ENCODE results near the gene ALDH3B1. TPM values are rescaled to one million over a fixed set of nuclear protein-coding genes. Genes with fewer than 3 reads are reported as not detected.

ALDH3B1 gene
- total and polyA plus RNA-seq, 2 donors (not counting 3 experiments of a cell fraction or from before 2014, with no cell fraction given), result 0.13 to 1.0 TPM

DNA sequence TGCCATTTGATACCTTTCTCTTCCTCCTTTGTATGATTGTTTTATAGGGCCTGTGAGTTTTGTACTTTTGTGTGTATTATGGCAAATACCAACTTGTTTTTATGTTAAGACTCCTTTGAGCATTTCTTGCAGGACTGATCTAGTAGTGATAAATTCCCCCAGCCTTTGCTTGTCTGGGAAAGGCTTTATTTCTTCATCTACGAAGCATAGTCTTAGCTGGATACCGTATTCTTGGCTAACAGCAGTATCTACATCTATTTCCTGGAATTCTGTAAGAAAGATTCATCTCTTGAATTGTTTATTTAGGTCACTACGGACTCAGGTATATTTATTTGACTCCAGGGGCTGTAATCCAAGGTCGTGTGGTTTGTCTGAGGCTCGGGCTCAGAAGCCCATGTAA lies 14.4 kb downstream of the ALDH3B1 start:
- Histone ChIP-seq H3K9me1 (replicated peaks; ENCODE audit: control insufficient read depth, extremely low read depth, insufficient read depth, low read length) (no peaks in the 10 kb centered on the region), H3K9ac (replicated peaks; ENCODE audit: extremely low read depth, insufficient read depth, low read length) (no peak overlapping the region), H3K79me2 (ENCODE audit: control insufficient read depth, insufficient read depth, low read length) (no peaks in the 10 kb centered on the region), H3K9me3 (replicated peaks; ENCODE audit: control insufficient read depth, insufficient read depth, low read length) (no peaks in the 10 kb centered on the region), H3K4me2 (ENCODE audit: insufficient read depth, low read length) (no peak overlapping the region), H3K27me3 (ENCODE audit: control insufficient read depth in 2 of 2, insufficient read depth in 2 of 2, low read length in 2 of 2) (no peaks in the 10 kb centered on the region), H2AFZ (ENCODE audit: low read depth, low read length) (no peak overlapping the region), H3K36me3 (ENCODE audit: control insufficient read depth in 2 of 2, extremely low read depth in 1 of 2, insufficient read depth in 2 of 2, low read length in 2 of 2) (no peaks in the 10 kb centered on the region), H3K4me3 (replicated peaks in 1 of 3; ENCODE audit: insufficient read depth in 1 of 3, low read depth in 1 of 3, low read length in 3 of 3) (no peak overlapping the region), H4K20me1 (replicated peaks; ENCODE audit: control insufficient read depth, extremely low read depth, insufficient read depth, low read length) (no peaks in the 10 kb centered on the region), H3K4me1 (ENCODE audit: control insufficient read depth, extremely low read depth, insufficient read depth, low read length) (peaks cover 3% of the 10 kb centered on the region), H3K27ac (ENCODE audit: insufficient read depth, low read depth, low read length) (no peak overlapping the region)
- no TSS peak for BruUV-seq (replicated peaks)
- no peak for TF ChIP-seq POLR2AphosphoS5 (IDR thresholded peaks at IDR 0.05; ENCODE audit: insufficient read depth, low read depth, low read length)
- TF ChIP-seq, protein P1, sequence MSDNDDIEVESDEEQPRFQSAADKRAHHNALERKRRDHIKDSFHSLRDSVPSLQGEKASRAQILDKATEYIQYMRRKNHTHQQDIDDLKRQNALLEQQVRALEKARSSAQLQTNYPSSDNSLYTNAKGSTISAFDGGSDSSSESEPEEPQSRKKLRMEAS (IDR thresholded peaks at IDR 0.05; ENCODE audit: insufficient read depth, insufficient read length), result no peak
- FAIRE-seq (no peak), DNase-seq (ENCODE audit: low read depth, low spot score) (no peak)
- CTCF ChIA-PET, result no interaction called here
- POLR2A ChIA-PET, result no interaction called here
- dilution Hi-C loops (cut with MboI; ENCODE audit: extremely low pct_ligation_motif_present, low sequenced_read_pairs) (no loop called here), intact Hi-C loops (cut with micrococcal nuclease) (no loop called here)

DNA sequence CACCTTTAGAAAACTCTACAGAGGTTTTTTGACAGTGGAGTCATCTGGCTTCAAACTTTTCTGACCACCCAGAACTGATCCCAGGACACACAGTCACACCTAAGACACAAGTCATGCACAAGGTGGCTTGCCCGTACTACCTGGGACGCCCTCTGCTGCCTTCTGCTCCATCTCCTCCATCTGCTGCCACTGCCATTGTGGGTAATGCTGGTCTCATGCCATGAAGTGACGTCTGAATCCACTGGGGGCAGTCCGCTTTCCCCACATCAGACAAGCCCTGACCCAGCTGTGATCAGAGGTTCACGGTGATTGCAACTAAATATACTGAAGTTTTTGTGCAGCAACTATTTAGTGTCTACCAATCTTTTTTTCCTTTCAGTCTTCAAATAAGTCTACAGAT lies 14.9 kb downstream of the ALDH3B1 start:
- Histone ChIP-seq H4K20me1 (replicated peaks; ENCODE audit: control insufficient read depth, extremely low read depth, insufficient read depth, low read length) (no peaks in the 10 kb centered on the region), H3K79me2 (ENCODE audit: control insufficient read depth, insufficient read depth, low read length) (no peaks in the 10 kb centered on the region), H3K9ac (replicated peaks; ENCODE audit: extremely low read depth, insufficient read depth, low read length) (no peak overlapping the region), H3K4me2 (ENCODE audit: insufficient read depth, low read length) (no peak overlapping the region), H3K4me3 (replicated peaks in 1 of 3; ENCODE audit: insufficient read depth in 1 of 3, low read depth in 1 of 3, low read length in 3 of 3) (no peak overlapping the region), H3K4me1 (ENCODE audit: control insufficient read depth, extremely low read depth, insufficient read depth, low read length) (peaks cover 3% of the 10 kb centered on the region), H3K27ac (ENCODE audit: insufficient read depth, low read depth, low read length) (no peak overlapping the region), H2AFZ (ENCODE audit: low read depth, low read length) (no peak overlapping the region), H3K36me3 (ENCODE audit: control insufficient read depth in 2 of 2, extremely low read depth in 1 of 2, insufficient read depth in 2 of 2, low read length in 2 of 2) (no peaks in the 10 kb centered on the region), H3K9me1 (replicated peaks; ENCODE audit: control insufficient read depth, extremely low read depth, insufficient read depth, low read length) (no peaks in the 10 kb centered on the region), H3K27me3 (ENCODE audit: control insufficient read depth in 2 of 2, insufficient read depth in 2 of 2, low read length in 2 of 2) (no peaks in the 10 kb centered on the region), H3K9me3 (replicated peaks; ENCODE audit: control insufficient read depth, insufficient read depth, low read length) (no peaks in the 10 kb centered on the region)
- DNase-seq (ENCODE audit: low read depth, low spot score), result no peak
- dilution Hi-C loops (cut with MboI; ENCODE audit: extremely low pct_ligation_motif_present, low sequenced_read_pairs) (no loop called here), intact Hi-C loops (cut with micrococcal nuclease) (no loop called here)
- FAIRE-seq, result no peak
- TF ChIP-seq, protein P2, sequence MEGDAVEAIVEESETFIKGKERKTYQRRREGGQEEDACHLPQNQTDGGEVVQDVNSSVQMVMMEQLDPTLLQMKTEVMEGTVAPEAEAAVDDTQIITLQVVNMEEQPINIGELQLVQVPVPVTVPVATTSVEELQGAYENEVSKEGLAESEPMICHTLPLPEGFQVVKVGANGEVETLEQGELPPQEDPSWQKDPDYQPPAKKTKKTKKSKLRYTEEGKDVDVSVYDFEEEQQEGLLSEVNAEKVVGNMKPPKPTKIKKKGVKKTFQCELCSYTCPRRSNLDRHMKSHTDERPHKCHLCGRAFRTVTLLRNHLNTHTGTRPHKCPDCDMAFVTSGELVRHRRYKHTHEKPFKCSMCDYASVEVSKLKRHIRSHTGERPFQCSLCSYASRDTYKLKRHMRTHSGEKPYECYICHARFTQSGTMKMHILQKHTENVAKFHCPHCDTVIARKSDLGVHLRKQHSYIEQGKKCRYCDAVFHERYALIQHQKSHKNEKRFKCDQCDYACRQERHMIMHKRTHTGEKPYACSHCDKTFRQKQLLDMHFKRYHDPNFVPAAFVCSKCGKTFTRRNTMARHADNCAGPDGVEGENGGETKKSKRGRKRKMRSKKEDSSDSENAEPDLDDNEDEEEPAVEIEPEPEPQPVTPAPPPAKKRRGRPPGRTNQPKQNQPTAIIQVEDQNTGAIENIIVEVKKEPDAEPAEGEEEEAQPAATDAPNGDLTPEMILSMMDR (IDR thresholded peaks at IDR 0.05; ENCODE audit: extremely low read depth in 1 of 2, insufficient read depth in 1 of 2, low read depth in 1 of 2, low read length in 2 of 2), result peak in 1 of 2 donors; percentile 2
- no peak for TF ChIP-seq POLR2AphosphoS5 (IDR thresholded peaks at IDR 0.05; ENCODE audit: insufficient read depth, low read depth, low read length)
- ChIA-PET CTCF (no interaction called here), POLR2A (no interaction called here)
- no TSS peak for BruUV-seq (replicated peaks)

Measured in endothelial cell of umbilical vein (primary cell).